ENCODE results near the gene COX8A. TPM values are rescaled to one million over a fixed set of nuclear protein-coding genes. Genes with fewer than 3 reads are reported as not detected.

The COX8A gene
- polyA plus RNA-seq, 3 donors = 348 to 933 (median 669) TPM

DNA sequence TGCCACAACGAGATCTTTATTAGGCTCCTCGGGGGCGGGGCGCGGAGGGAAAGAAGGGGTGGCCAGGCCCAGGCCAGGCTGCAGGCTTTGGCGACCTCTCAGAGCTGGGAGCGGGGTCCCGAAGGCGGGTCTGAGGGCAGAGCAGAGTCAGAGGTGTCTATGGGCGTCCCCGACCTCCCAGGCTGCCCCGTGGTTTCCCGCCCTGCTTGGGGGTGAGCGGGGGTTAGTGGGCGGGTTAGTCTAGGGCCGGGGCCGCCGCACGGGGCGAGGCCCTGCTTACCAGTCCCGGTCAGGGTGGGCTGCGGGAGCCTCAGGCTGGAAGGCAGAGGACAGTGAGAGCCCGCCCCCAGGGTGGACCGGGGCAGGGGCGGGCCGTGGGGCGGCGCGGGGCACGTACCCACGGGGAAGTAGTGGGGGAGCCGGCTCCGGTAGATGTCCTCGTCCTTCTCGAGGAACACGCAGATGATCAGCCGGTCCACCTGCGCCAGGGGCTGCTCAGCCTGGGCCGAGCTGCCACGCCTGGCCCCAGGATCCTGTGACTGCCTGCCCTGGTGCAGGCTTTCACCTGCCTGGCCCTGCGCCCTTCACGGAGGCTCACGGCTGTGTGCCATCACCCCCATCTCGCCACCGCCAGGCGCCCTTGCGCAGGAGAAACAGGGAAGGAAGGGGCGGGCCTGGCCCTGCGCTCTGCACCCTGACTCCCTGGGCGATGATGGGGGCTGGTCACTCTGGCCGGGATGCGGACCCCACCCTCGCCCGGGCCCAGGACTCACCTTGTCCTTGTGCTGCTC, 24.3 kb downstream of the COX8A start:
- H3K27ac ChIP-seq (ENCODE audit: low read depth, low read length) = no peak overlapping the region
- 62 to 89% (median 67%) methylated on average over 37 to 54 of the region's 54 CpGs for whole genome bisulfite sequencing, 3 donors

DNA sequence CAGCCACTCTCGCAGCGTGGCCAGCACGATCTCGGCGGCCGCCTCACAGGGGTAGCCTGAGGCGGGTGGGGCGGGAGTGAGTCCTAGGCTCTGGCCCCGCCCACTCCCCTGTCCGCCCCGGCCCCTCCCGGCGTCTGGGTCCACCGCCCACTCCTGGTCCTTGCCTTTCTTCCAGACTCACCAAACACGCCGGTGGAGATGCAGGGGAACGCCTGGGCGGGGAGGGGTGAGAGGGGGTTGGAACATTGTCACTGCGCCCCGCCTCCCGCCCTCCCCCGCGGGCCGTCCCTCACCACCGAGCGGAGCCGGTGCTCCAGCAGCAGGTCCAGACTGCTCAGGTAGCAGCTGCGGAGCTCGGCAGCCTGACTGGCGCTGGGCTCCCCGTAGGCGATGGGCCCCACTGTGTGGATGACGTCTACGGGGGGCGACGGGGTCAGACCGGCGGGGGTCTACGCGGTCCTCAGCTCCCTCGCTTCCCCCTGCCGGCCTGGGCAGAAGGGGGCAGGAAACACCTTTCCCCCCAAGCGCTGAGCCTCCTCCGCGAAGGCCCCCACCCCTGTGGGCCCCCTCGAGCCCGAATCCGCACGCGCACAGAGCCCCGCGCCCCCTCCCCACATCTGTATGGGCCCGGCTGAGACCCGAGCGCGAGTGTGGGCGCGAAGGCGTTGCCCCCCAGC, 25.1 kb downstream of the COX8A start:
- WGBS, 3 donors = 7 to 42% (median 9%) methylated on average over 48 to 59 of the region's 59 CpGs
- no peak overlapping the region for H3K27ac ChIP-seq (ENCODE audit: low read depth, low read length)

DNA sequence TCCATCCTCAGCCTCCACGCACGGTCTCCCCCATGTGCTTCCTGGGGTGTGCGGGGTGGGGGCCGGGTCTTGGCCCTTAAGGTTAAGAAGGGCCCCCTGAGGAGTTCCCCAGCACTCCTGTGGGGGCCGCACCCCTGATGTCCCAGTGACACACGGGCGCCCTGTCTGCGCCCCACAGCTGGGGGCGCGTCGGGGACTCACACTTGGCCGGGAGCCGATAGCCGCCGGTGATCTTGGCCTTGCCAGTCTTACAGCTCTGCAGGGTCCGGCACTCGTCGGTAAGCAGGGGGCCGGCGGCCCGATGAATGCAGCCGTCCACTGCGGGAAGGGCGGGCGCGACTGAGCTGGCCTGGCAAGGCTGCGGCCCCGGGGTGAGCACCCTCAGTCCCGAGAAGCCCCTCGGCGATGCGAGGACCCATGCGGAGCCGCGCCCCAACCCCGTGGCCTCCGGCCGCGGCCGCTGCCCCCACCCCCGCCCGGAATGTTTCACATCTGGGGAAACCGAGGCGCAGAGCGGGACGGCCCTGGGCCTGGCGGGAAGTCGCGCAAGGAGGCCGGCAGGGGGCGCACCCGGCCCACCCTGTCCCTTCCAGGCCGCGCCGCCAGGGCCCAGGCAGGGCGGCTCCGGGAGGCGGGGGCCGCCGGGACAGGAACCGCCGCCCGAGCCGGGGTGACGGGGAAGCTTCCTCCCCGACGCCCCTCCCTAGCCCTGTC, 25.8 kb downstream of the COX8A start:
- WGBS, 3 donors = 1 to 20% (median 4%) methylated on average over 39 to 67 of the region's 67 CpGs

DNA sequence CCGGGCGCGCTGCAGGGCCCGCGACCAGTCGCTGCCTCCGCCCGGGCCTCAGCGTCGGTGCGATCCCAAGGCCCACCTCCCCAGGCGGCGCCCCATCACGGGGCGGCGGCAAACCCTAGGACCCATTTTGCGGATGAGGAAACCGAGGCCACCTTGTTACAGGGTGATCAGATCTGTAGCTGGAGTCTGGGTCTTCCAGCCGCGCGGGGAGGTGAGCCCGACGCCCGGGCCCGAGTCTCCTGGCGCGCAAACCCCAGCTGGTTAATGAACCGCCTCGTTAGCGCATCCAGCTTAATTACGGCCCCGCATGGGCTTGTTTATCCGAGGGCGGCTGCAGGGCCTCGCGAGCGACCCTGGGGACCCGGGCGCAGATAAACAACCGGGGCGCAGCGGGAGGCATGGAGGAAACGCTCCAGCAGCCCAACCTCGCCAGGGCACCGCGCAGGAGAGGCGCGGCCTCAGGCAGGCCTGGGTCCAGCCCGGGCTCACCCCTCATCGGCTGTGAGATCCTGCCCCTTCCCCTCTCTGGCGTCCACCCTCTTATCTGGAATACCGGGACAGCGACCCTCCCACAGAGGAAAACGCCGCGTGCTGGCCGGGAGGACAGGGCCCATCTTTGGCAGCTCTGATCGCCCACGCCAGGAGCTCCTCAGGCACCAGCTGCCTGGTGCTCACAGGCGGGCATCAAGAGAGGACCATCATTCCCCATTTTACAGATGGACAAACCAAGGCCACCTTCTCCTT, 26.5 kb downstream of the COX8A start:
- no peak overlapping the region for H3K27ac ChIP-seq (ENCODE audit: low read depth, low read length)

More for the DNA sequence above, 25.8 kb downstream of the COX8A start:
- no peak overlapping the region for H3K27ac ChIP-seq (ENCODE audit: low read depth, low read length)

DNA sequence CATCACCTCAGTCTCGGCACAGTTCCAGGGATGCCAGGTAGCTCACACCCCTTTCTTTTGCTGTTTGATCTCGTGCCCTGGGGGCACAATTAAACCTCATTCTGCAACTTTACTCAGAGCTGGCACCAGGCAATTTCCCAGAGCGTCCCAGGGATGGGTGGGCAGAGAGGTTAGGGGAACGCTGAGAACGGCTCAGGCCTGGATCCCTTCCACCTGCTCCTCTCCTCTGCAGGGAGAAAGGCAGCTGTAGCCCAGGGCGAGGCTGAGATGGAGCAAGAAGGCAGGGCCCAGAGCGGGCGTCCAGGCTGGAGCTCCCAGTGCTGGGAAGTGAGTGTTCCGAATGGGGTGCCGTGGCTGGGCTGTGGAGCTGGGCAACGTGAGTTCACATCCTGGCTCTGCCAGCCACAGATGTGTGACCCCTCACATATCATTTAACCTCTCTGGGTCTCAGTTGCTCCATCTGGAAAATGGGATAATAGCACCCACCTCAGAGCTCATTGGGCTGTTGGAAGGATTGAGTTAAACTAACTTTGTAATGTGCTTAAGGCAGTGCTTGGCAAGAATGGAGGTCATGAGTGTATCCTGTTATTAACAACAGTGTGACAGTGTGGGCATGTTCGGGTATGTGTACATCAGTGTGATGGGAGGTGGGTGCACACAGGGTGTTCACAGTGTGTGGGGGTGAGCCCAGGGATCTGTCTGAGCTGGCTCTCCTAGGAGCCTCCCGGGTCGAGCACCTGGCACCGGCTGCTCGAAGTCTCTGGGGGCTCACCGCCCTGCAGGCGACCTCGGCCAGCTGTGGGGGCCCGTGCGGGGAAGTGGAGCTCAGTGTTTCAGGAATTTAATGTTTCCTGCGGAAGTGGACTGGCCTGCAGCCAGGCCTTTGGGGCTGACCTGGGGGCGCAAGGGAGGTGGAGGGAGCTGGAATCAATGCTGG, 27.3 kb downstream of the COX8A start:
- 37 to 64% (median 38%) methylated on average over 23 of the region's 23 CpGs for WGBS, 3 donors
- H3K27ac ChIP-seq (ENCODE audit: low read depth, low read length) = no peak overlapping the region

More for the DNA sequence above, 26.5 kb downstream of the COX8A start:
- 13 to 42% (median 17%) methylated on average over 55 to 60 of the region's 60 CpGs for WGBS, 3 donors

DNA sequence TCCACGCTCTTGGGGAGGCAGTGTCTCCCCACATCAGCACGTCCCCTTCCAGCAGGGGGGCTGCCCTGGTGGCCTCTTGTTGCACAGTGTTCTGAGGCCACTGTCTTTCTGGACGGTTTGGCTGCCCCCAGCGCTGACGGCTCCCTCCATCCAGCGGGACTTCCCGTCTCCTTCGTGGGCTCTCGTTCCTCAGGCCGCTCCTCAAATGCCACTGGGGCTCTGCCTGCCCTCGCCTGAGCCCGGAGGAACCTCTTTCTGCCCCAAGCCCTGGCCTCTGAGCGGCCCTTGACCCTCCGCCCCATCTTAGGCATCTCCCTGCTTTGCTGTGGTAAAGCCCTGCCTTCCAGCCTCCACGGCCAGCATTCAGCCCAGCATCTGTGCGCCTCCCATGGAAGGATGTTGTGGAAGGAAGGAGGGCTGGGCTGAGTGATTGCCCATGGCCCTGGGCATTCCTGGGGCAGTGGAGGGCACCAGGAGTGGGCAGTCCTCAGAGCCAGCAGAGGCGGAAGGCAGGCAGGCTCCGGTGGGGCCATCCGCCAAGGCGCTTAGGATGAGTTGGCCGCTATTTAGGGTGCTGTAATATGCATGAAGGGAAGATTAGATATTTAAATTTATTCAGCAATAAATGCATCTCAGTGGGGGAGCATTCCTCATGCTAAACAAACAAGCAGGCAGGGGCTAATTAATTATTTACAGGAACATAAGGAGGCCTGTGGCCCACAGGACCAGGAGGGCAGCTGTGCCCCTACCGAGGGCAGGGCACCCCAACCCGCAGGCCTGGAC, 29.6 kb downstream of the COX8A start:
- H3K27ac ChIP-seq (ENCODE audit: low read depth, low read length) = no peak overlapping the region
- 56 to 73% (median 58%) methylated on average over 23 of the region's 23 CpGs for WGBS, 3 donors

DNA sequence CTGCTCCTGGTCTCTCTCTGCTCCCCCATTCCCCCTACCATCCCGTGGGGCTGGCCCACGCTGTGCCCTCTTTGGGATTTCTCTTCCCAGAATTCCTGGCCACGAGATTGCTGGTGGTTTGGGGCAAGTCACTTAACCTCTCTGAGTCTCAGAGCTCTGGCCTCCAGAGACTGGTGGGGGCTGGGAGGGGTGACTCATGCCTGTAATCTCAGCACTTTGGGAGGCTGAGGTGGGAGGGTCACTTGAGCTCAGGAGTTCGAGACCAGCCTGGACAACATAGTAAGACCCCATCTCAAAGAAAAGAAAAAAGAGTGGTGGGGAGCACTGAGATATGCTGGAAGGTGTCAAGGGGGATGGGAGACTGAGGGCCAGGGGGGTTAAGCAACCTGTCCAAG, 30.2 kb downstream of the COX8A start:
- 74 to 80% (median 79%) methylated on average over 4 of the region's 4 CpGs for WGBS, 3 donors
- no peak overlapping the region for H3K27ac ChIP-seq (ENCODE audit: low read depth, low read length)

DNA sequence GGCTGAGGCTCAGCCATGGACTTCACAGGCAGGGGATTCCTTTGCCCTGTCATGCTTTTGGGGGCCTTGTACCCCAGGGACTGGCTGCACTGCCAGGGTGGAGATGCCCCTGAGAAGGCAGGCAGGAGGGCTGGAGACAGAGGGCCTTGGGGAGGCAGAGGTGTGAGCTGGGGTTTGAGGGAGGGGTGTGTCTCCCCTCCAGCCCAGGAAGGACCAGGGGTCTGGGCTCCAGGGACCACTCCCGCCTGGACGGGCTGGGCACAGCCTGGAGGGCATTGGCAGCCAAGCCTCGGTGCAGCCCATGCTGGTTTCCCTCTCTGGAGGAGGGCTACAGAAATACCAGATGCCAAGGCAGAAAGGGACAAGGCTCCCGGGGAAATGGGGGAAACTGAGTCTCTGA, 31.3 kb downstream of the COX8A start:
- H3K27ac ChIP-seq (ENCODE audit: low read depth, low read length) = no peak overlapping the region
- WGBS, 3 donors = 88 to 91% (median 91%) methylated on average over 4 of the region's 4 CpGs

DNA sequence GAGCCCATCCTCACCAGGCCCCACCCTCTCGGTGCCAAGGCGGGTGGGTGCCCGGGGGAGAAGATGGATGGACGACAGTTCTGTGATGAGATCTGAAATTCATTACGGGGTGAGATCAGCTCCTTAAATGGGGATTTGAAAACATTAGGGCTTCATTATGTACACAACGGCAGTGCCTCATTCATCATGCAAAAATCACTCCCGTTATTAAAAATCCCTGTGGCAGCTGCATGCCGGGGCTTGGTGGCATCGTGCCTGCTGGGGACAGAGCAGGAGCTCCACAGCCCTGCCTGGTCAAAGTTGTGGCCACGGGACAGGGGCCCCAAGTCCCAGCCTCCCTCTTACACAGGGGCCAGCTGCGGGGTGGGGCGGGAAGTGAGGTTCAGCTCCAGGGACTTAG, 32.0 kb downstream of the COX8A start:
- 70 to 77% (median 74%) methylated on average over 12 of the region's 12 CpGs for WGBS, 3 donors

DNA sequence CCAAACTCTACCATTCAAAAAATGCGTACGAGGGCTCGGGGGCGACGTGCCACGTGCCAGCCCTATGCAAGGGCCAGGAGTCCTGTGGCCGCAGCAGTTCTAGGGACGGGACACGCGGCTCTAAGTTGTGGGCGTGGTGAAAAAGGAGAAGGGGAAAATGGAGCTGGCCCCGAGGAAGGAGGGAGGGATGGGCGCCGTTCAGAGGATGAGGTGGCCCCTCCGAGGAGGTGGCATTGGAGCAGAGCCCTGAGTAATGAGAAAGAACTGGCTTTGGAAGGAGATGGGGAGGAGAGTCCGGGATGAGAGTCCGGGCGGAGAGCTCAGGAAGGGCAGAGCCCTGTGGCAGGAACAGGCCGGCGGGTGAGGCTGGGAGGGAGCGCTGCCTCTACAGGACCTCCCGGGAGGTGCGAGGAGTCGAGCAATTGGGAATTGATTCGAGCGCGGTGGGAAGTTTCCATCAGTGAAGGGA, 32.8 kb downstream of the COX8A start:
- 2 to 21% (median 3%) methylated on average over 26 to 27 of the region's 27 CpGs for WGBS, 3 donors
- no peak overlapping the region for H3K27ac ChIP-seq (ENCODE audit: low read depth, low read length)

More for the DNA sequence above, 32.0 kb downstream of the COX8A start:
- H3K27ac ChIP-seq (ENCODE audit: low read depth, low read length) = no peak overlapping the region

DNA sequence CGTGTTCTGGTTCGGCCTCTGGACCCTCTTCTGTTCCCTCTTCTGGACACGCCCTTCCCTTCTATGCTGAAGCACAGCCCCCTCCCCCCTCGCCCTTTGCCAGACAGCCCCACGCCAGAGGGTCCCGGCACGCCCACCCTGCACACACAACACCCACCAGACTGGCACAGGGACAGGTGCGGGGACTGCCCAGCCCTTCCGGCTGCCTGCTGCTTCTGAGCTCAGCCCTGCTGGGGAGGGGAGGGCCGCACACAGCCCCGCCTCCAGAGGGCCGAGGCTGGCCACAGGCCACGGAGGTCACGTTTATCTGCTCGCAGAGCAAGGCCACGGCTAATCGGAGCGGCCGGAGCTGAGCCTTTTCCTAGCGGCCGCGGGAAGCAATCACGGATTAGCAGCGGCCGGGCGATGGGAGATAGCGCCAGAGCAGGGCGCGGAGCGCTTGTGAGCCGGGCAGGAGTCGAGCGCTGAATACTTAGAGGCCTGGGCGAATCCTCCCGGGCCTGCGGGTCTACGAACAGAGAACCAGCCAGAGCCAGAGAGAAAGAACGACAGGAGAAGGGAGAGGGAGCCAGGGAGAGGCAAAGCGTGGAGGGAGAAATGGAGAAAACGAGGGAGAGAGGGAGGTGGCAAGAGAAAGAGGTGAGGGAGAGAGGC, 33.3 kb downstream of the COX8A start:
- H3K27ac ChIP-seq (ENCODE audit: low read depth, low read length) = no peak overlapping the region
- WGBS, 3 donors = 3 to 4% (median 3%) methylated on average over 38 to 40 of the region's 40 CpGs

DNA sequence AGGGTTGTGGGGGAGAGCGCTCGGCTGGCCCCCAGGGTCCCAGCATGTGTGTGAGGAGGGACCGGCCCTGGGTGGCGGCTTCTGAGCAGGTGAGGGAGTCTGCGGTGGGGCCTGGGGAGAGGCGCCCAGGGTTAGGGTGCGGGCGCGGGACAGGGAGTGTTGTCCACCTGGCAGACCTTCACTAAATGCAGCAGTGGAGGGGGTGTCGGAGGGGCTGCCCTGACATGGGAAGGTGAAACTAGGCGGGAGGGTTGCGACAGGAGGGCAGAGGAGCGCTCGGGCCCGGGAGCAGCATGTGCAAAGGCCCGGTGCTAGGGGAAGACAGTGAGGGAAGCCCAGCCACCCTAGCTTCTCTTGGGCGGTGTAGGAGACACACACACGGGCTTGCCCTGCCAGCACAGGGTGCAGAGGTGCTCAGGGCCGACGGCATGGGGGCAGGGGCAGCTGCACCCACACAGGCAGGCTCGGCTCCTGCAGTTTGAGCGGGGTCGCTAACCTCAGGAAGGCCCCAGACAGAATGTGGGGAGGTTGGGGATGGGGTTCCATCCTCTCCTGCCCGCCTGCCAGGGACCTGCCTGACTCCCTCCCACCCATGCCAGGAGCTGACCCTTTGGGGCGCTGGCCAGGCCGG, 34.0 kb downstream of the COX8A start:
- H3K27ac ChIP-seq (ENCODE audit: low read depth, low read length) = no peak overlapping the region
- 87 to 92% (median 90%) methylated on average over 25 to 26 of the region's 26 CpGs for WGBS, 3 donors

DNA sequence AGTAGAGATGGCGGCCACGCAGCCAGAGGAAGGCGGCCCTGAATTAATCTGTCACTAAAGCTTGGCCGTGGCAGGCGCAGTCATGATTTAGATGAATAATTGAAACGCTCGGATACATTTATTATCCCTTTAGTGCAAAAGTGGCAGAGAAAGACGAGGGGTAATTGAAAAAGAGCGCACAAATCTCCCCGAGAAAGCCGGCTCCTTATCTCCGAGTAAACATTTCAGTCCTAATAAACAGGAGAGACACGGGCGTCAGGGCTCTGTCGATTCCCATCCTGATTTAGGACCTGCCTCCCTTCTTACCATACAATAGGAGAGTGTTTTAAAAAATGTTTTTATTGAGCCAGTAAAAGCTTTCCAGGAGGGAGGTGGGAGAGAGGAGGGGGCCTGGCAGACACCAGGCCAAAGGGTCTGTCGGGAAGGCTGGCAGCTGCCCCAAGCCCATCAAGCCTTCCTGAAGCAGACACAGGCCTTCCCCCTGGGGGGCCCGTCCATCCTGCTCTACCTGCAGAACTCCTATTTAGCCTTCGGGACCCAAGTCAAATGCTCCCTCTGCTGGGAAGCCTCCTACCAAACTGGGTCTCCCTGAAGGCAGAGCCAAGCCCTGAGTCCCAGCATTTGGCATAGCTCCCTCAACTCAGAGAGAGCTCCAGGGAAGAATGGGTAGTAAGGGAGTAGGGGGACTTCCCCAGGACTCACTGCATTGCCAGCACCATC, 34.7 kb downstream of the COX8A start:
- H3K27ac ChIP-seq (ENCODE audit: low read depth, low read length) = no peak overlapping the region
- 77 to 93% (median 93%) methylated on average over 18 of the region's 18 CpGs for WGBS, 3 donors

DNA sequence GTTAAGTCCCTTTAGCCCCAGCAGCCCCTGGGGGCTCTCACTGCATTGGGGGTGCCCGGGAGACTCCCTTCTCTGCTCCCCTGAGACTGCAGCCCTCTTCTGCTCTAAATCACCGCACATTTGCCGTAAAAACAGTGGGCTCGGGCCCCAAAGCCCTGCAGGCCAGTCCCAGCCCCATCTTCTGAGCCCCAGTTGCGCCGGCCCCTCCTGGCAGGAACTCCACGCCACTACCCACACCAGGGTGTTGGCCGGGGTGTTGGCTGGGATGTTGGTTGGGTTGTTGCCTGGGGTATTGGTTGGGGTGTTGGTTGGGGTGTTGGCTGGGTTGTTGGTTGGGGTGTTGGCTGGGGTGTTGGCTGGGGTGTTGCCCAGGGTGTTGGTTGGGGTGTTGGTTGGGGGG, 35.3 kb downstream of the COX8A start:
- 94 to 98% (median 95%) methylated on average over 8 of the region's 8 CpGs for WGBS, 3 donors
- H3K27ac ChIP-seq (ENCODE audit: low read depth, low read length) = no peak overlapping the region

DNA sequence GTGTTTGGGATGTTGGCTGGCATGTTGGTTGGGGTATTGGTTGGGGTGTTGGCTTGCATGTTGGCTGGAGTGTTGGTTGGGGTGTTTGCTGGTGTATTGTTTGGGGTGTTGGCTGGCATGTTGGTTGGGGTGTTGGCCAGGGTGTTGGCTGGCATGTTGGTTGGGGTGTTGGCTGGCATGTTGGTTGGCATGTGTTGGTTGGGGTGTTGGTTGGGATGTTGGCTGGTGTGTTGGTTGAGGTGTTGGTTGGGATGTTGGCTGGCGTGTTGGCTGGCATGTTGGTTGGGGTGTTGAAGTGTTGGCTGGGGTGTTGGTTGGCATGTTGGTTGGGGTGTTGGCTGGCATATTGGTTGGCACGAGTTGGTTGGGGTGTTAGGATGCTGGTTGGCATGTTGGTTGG, 36.4 kb downstream of the COX8A start:
- no peak overlapping the region for H3K27ac ChIP-seq (ENCODE audit: low read depth, low read length)
- whole genome bisulfite sequencing, 3 donors = 93 to 100% (median 97%) methylated on average over 2 of the region's 2 CpGs

All from adipose tissue (tissue), 3 donors.